Endothelial cell of umbilical vein (primary cell): ENCODE measurements around the gene OR2Z1. TPM values are rescaled to one million over a fixed set of nuclear protein-coding genes. Genes with fewer than 3 reads are reported as not detected.

Experiments used
- Bru-seq: library from RNA; stranded (reverse); fragments of 400-500 nt; gene quantifications from one replicate; lab custom pipeline; 2021; lab: Mats Ljungman, UMichigan
- BruChase-seq, 2 experiments: library from RNA; stranded (reverse); fragments of 400-500 nt; gene quantifications; one replicate each; lab custom pipeline; 2021; lab: Mats Ljungman, UMichigan
- BruUV-seq: library from RNA; stranded (reverse); fragments of 400-500 nt; replicated peaks from 2 replicates; lab custom pipeline; 2021; lab: Mats Ljungman, UMichigan
- CTCF ChIA-PET: fragments of 300-600, 350-600 bp; sonication (Branson Sonifier 250); formaldehyde crosslinking; loops from one replicate; lab custom pipeline; 2021; ENCODE audit warnings: antibody characterized with exemption, inconsistent platforms; lab: Charles Lee
- POLR2A ChIA-PET: fragments of 300-600, 350-600 bp; sonication (Branson Sonifier 250); formaldehyde crosslinking; loops from one replicate; lab custom pipeline; 2021; ENCODE audit warnings: antibody characterized with exemption, inconsistent platforms; lab: Charles Lee
- DNase-seq: peaks from one replicate; pipeline ENCODE4 v3.0.0-alpha.2; 2011; ENCODE audit warnings: low read depth, low spot score
- FAIRE-seq: peaks from 2 replicates; lab custom pipeline; 2011; peaks lifted over from hg19 to GRCh38; lab: Jason Lieb, UNC
- H2AFZ ChIP-seq: 2 replicates; pipeline ENCODE4 v1.6.0; 2012; ENCODE audit warnings: low read depth, low read length, control low read depth, inconsistent platforms
- H3K27ac ChIP-seq: 2 replicates; pipeline ENCODE4 v1.5.1; 2011; ENCODE audit warnings: low read depth, mild to moderate bottlenecking, control low read depth, low read length, moderate library complexity; ENCODE audit not compliant: insufficient read depth
- H3K27me3 ChIP-seq, 2 experiments: 2 replicates each; pipeline versions ENCODE4 v1.6.0 to v1.6.1; 2011; ENCODE audit warnings: low read length in 2 of 2, mixed read lengths in 1 of 2; ENCODE audit not compliant: control insufficient read depth in 2 of 2, insufficient read depth in 2 of 2
- H3K36me3 ChIP-seq, 2 experiments: 2 replicates in 1 of 2; 3 replicates in 1 of 2; pipeline ENCODE4 v1.5.1; 2011; ENCODE audit warnings: low read length in 2 of 2, mild to moderate bottlenecking in 1 of 2, moderate library complexity in 1 of 2; ENCODE audit not compliant: control insufficient read depth in 2 of 2, insufficient read depth in 2 of 2; ENCODE audit errors: extremely low read depth in 1 of 2
- H3K4me1 ChIP-seq: 3 replicates; pipeline ENCODE4 v1.5.1; 2011; ENCODE audit warnings: mild to moderate bottlenecking, low read length; ENCODE audit not compliant: control insufficient read depth, insufficient read depth; ENCODE audit errors: extremely low read depth
- H3K4me2 ChIP-seq: 2 replicates; pipeline ENCODE4 v1.6.1; 2011; ENCODE audit warnings: low read length, control low read depth, mixed read lengths; ENCODE audit not compliant: insufficient read depth
- H3K4me3 ChIP-seq, 3 experiments: fragments of 200-600 bp in 1 of 3; sonication (generic), shearing (Covaris generic) in 1 of 3; replicated peaks in 1 of 3; 2 replicates each; pipeline ENCODE4 v1.5.1; 2011 to 2016; ENCODE audit warnings: control low read depth in 3 of 3, low read length in 3 of 3, mild to moderate bottlenecking in 2 of 3, inconsistent platforms in 1 of 3, low read depth in 1 of 3, moderate library complexity in 1 of 3; ENCODE audit not compliant: insufficient read depth in 1 of 3
- H3K79me2 ChIP-seq: 2 replicates; pipeline ENCODE4 v1.6.0; 2012; ENCODE audit warnings: low read length, inconsistent platforms; ENCODE audit not compliant: control insufficient read depth, insufficient read depth
- H3K9ac ChIP-seq: replicated peaks from 2 replicates; pipeline ENCODE3; 2011; ENCODE audit warnings: low read length, control low read depth; ENCODE audit not compliant: insufficient read depth; ENCODE audit errors: extremely low read depth
- H3K9me1 ChIP-seq: replicated peaks from 3 replicates; pipeline ENCODE4 v1.6.0; 2011; ENCODE audit warnings: mild to moderate bottlenecking, low read length; ENCODE audit not compliant: control insufficient read depth, insufficient read depth; ENCODE audit errors: extremely low read depth
- H3K9me3 ChIP-seq: replicated peaks from 2 replicates; pipeline ENCODE4 v1.5.1; 2012; ENCODE audit warnings: low read length, inconsistent platforms; ENCODE audit not compliant: control insufficient read depth, insufficient read depth
- H4K20me1 ChIP-seq: replicated peaks from 2 replicates; pipeline ENCODE3; 2011; ENCODE audit warnings: mild to moderate bottlenecking, low read length; ENCODE audit not compliant: control insufficient read depth, insufficient read depth; ENCODE audit errors: extremely low read depth
- CTCF ChIP-seq, 2 donors: IDR thresholded peaks; 1 replicate in 1 of 2; 2 replicates in 1 of 2; pipeline ENCODE4 v1.5.1; 2011; ENCODE audit warnings: low read length in 2 of 2, mild to moderate bottlenecking in 2 of 2, moderate library complexity in 2 of 2, control low read depth in 1 of 2, inconsistent platforms in 1 of 2, low read depth in 1 of 2; ENCODE audit not compliant: insufficient read depth in 1 of 2; ENCODE audit errors: extremely low read depth in 1 of 2
- EZH2 ChIP-seq: IDR thresholded peaks from 2 replicates; pipeline ENCODE4 v1.6.1; 2012; ENCODE audit warnings: borderline replicate concordance, low read depth, mild to moderate bottlenecking, moderate library complexity, low read length, inconsistent platforms; ENCODE audit not compliant: severe bottlenecking
- FOS ChIP-seq: IDR thresholded peaks from 2 replicates; pipeline ENCODE4 v1.6.1; 2011; ENCODE audit warnings: mild to moderate bottlenecking, low read length, moderate library complexity, borderline replicate concordance; ENCODE audit not compliant: insufficient read depth
- GATA2 ChIP-seq: IDR thresholded peaks from 2 replicates; pipeline ENCODE4 v1.7.0; 2011; ENCODE audit warnings: low read depth, mild to moderate bottlenecking, moderate library complexity, mixed read lengths, low read length; ENCODE audit not compliant: insufficient read length, insufficient read depth
- JUN ChIP-seq: IDR thresholded peaks from 2 replicates; pipeline ENCODE4 v1.6.1; 2011; ENCODE audit warnings: borderline replicate concordance, low read depth; ENCODE audit not compliant: insufficient read length, insufficient read depth
- MAX ChIP-seq: IDR thresholded peaks from 2 replicates; pipeline ENCODE4 v1.6.1; 2011; ENCODE audit not compliant: insufficient read depth, insufficient read length
- MYC ChIP-seq: IDR thresholded peaks from one replicate; pipeline ENCODE4 v1.6.1; 2011; ENCODE audit warnings: mild to moderate bottlenecking, low read depth, low read length
- POLR2A ChIP-seq: IDR thresholded peaks from 2 replicates; pipeline ENCODE4 v1.6.1; 2012; ENCODE audit warnings: low read depth, mild to moderate bottlenecking, control low read depth, low read length
- POLR2AphosphoS5 ChIP-seq: IDR thresholded peaks from 2 replicates; pipeline ENCODE4 v1.6.1; 2012; ENCODE audit warnings: low read depth, mild to moderate bottlenecking, control low read depth, low read length, moderate library complexity; ENCODE audit not compliant: insufficient read depth
- dilution Hi-C: fragments of 300-500 bp; cut with MboI; formaldehyde crosslinking; loops from one replicate; pipeline ENCODE4 v1.15.0; 2019; ENCODE audit warnings: low sequenced_read_pairs; ENCODE audit not compliant: extremely low pct_ligation_motif_present
- intact Hi-C: fragments of 100-400 bp; cut with micrococcal nuclease; formaldehyde crosslinking; loops from one replicate; pipeline ENCODE4 v1.10.0; 2022
- long read RNA-seq: library from polyadenylated mRNA; stranded (forward); transcript quantifications from one replicate; pipeline ENCODE4 v2.0.0, GENCODE V29; 2021
- polyA minus RNA-seq, 3 experiments: library from RNA; depleted of rRNA, polyadenylated mRNA; stranded (reverse); fragments of >200 nt; gene quantifications; 1 replicate in 1 of 3; 2 replicates in 2 of 3; pipeline ENCODE4 v1.2.3, GENCODE V29; 2011
- polyA plus RNA-seq, 4 experiments: library from polyadenylated mRNA; depleted of rRNA in 3 of 4; stranded (reverse) in 3 of 4; unstranded in 1 of 4; fragments of >200 nt; gene quantifications; 2 replicates each; pipeline versions ENCODE4 v1.2.1 to v1.2.3, GENCODE V29; 2011 to 2012; ENCODE audit warnings: missing spikeins in 1 of 4
- total RNA-seq: library from RNA; stranded (reverse); gene quantifications from 2 replicates; pipeline ENCODE4 v1.2.3, GENCODE V29; 2021

Gene OR2Z1
- total RNA-seq (not detected in 2 replicates), polyA plus RNA-seq (not detected in 2 replicates), polyA minus RNA-seq (not detected in 2 replicates), Bru-seq, nascent RNA (not detected), BruChase-seq, experiment 1, labeled RNA remaining after a 6-hour chase (not detected), BruChase-seq, experiment 2, labeled RNA remaining after a 2-hour chase (not detected)
- not detected in 2 replicates for polyA plus RNA-seq (2011; cell fraction: cytosol; rRNA removed)
- polyA plus RNA-seq (2011; cell fraction: nucleus; rRNA removed) = not detected in 2 replicates
- polyA plus RNA-seq (2012) = not detected in 2 replicates
- polyA minus RNA-seq (2011; cell fraction: cytosol; rRNA and poly(A)+ RNA removed) = not detected
- polyA minus RNA-seq (2011; cell fraction: nucleus; rRNA and poly(A)+ RNA removed) = not detected in 2 replicates
- long read RNA-seq = 0 reads

DNA sequence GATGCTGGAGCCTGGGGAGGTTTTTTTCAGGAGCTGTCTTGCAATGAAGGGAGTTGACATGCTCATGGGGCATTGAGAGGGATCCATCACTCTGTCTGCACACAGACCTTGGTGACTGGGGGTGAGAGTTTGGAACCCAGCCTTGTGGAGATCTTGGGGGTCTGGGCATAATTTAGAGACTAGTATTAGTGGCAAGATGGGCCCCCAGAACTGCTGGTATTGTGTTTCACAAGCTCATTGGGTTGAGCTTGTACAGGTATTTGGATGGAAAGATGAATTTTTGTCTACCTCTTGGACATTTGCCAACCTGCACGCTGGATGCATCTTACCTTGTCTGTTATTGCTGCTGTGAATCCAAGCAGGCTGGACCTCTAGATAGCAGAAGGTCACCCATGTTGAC lies at the start of gene OR2Z1:
Gene OR2Z1 (plus strand): TSS at position 301 of the 400 bp plus-strand sequence. CDS start 9,395 bp downstream, outside the sequence.
- Histone ChIP-seq H2AFZ (no peak within 1 kb of the TSS), H3K9me1 (no peaks in the 10 kb centered on the region), H3K27ac (no peak within 1 kb of the TSS), H3K4me2 (no peak within 1 kb of the TSS), H3K9ac (no peak within 1 kb of the TSS), H3K4me3 (no peak within 1 kb of the TSS), H3K79me2 (no peaks in the 10 kb centered on the region), H3K9me3 (no peaks in the 10 kb centered on the region), H4K20me1 (no peaks in the 10 kb centered on the region), H3K4me1 (no peaks in the 10 kb centered on the region), H3K27me3 (no peaks in the 10 kb centered on the region), H3K36me3 (no peaks in the 10 kb centered on the region)
- TF ChIP-seq POLR2A (no peak), POLR2AphosphoS5 (no peak), JUN (no peak), MAX (no peak), MYC (no peak), FOS (no peak), EZH2 (no peak), GATA2 (no peak), CTCF (IDR thresholded peaks at IDR 0.05; ENCODE audit: extremely low read depth in 1 of 2, insufficient read depth in 1 of 2, low read depth in 1 of 2, low read length in 2 of 2) (no peak)
- POLR2A ChIA-PET = no interaction called here
- no peak for FAIRE-seq
- CTCF ChIA-PET = no interaction called here
- BruUV-seq = no TSS peak
- no peak for DNase-seq
- dilution Hi-C loops = no loop called here
- intact Hi-C loops = no loop called here
